GM10266 (cell line): ENCODE measurements around the gene SLC6A1.
"Not testable (repeated sequence)": the region's sequence is repeated elsewhere in the genome, so short reads cannot be mapped to it uniquely, and the experiment has no call there.

Experiments
- DNase-seq: peaks from one replicate; pipeline ENCODE4 v3.0.0; 2012; ENCODE audit errors: extremely low spot score
- CTCF ChIP-seq: IDR thresholded peaks from 2 replicates; pipeline ENCODE4 v1.5.1; 2012; ENCODE audit warnings: mild to moderate bottlenecking, low read depth; ENCODE audit not compliant: control insufficient read depth, insufficient read depth; ENCODE audit errors: missing control alignments

The SLC6A1 gene

DNA sequence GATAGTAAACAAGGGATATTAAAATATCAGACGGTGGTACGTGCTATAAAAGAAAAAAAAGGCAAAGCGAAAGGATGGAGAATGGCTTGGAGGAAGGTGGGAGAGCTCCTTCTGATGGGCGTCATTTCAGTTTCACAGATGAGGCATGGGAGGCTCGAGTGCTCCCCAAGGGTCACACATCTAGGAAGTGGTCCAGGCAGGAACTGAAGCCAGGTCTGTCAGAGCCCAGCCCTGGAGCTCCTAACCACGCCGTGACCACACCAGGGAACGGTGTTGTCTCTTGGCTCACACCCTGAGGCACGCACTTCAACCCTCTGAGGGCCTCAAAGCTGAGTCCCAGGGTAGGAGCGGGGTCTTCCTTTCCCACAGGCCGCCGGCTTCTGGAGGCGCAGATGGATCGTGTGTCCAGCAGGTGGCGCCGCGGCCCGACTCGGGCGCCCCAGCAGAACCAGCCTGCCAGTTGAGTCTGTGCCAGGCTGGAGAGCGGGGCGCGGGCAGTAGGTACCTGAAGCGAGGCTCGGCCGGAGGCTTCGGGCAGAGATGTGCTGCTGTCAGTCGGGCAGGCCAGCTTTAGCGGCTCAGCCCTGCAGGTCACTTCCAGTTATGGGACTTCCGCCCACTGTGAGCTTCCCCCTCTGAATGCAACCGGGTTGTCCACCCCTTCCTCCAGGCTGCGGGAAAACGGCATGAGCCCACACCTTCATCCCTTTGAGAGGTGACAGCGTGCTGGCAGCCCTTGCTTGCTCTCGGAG, 68.1 kb downstream of the SLC6A1 start:
- peak; percentile 72 for DNase-seq
- TF ChIP-seq CTCF = peak; percentile 72

DNA sequence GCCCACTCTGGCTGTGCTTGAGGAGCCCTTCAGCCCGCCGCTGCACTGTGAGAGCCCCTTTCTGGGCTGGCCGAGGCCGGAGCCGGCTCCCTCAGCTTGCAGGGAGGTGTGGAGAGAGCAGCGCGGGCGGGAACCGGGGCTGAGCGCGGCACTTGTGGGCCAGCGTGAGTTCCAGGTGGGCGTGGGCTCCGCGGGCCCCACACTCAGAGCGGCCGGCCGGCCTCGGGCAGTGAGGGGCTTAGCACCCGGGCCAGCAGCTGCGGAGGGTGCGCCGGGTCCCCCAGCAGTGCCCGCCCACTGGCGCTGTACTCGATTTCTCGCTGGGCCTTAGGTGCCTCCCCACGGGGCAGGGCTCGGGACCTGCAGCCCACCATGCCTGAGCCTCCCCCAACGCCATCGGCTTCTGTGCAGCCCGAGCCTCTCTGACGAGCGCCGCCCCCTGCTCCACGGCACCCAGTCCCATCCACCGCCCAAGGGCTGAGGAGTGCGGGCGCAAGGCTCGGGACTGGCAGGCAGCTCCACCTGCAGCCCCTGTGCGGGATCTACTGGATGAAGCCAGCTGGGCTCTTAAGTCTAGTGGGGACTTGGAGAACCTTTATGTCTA, 68.8 kb downstream of the SLC6A1 start:
- not testable (repeated sequence) for DNase-seq

- no peak for TF ChIP-seq CTCF
- no peak for DNase-seq
Observed at GRCh38 chr3:11062704-11063103, 70.2 kb downstream of the SLC6A1 start.

- no peak for TF ChIP-seq CTCF
- DNase-seq = no peak
Observed at GRCh38 chr3:11071096-11071755, 78.7 kb downstream of the SLC6A1 start.

GRCh38 chr3:11072631-11073030, 80.1 kb downstream of the SLC6A1 start:
- no peak for TF ChIP-seq CTCF
- no peak for DNase-seq

GRCh38 chr3:11074011-11074410, 81.5 kb downstream of the SLC6A1 start:
- DNase-seq = no peak
- TF ChIP-seq CTCF = no peak

DNA sequence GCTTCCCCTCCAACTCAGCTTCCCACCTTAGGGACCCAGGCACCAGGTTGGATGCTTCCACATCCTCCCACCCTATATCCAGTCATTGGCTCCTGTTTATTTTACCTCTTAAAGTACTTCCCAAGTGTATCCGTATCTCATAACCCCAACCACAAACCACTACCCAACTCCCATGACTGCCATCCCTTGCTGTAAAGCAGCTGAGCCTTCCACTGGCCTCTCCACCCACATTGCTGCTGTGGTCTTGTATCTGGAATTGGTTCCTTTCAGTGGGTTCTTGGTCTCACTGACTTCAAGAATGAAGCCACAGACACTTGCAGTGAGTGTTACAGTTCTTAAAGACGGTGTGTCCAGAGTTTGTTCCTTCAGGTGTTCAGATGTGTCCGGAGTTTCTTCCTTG, 81.9 kb downstream of the SLC6A1 start:
- no peak for TF ChIP-seq CTCF
- no peak for DNase-seq

- DNase-seq = not testable (repeated sequence)
Observed at GRCh38 chr3:11075122-11075521, 82.6 kb downstream of the SLC6A1 start.
